22Rv1 (cell line): ENCODE data around the gene BUD13.

Experiments
- H3K27ac ChIP-seq: fragments of 450-650 bp; 2 replicates; pipeline ENCODE4 v1.5.1; 2017
- ZFX ChIP-seq: fragments of 450-650 bp; IDR thresholded peaks from 2 replicates; pipeline ENCODE4 v1.6.1; 2017; ENCODE audit warnings: antibody characterized with exemption, borderline replicate concordance
- TF ChIP-seq, protein P1 (sequence below): fragments of 450-650 bp; IDR thresholded peaks from 2 replicates; pipeline ENCODE4 v1.5.1; 2017; ENCODE audit warnings: mild to moderate bottlenecking

BUD13 gene

DNA sequence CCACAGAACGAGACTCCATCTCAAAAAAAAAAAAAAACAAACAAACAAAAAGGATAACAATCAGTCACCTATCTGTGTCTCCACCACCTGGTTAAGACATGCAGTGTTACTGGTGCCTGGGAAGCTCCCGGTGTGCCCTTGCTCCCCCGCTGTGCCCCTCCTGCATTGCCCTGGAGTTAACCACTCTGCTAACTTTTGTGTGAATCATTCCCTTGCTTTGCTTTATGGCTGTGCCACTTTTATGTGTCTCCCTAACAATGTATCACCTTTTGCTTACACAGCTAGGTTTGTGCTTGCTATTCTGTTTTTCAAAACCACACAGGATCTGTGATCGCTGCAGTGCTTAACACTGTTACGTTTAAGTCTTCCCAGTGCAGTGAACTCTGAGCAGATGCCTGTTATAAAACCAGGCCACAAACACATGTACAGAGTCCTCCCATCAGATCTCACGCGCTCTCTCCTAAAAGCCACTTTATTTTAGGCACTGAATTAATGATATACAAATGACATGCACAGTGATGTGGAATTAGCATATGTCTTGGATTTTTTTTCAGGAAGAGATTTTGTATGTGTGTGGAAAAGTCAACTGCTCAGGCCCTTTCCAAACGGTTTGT lies 69.9 kb downstream of the BUD13 start:
- TF ChIP-seq, protein P1, sequence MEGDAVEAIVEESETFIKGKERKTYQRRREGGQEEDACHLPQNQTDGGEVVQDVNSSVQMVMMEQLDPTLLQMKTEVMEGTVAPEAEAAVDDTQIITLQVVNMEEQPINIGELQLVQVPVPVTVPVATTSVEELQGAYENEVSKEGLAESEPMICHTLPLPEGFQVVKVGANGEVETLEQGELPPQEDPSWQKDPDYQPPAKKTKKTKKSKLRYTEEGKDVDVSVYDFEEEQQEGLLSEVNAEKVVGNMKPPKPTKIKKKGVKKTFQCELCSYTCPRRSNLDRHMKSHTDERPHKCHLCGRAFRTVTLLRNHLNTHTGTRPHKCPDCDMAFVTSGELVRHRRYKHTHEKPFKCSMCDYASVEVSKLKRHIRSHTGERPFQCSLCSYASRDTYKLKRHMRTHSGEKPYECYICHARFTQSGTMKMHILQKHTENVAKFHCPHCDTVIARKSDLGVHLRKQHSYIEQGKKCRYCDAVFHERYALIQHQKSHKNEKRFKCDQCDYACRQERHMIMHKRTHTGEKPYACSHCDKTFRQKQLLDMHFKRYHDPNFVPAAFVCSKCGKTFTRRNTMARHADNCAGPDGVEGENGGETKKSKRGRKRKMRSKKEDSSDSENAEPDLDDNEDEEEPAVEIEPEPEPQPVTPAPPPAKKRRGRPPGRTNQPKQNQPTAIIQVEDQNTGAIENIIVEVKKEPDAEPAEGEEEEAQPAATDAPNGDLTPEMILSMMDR, result no peak
- no peak for TF ChIP-seq ZFX
- no peak overlapping the region for H3K27ac ChIP-seq

DNA sequence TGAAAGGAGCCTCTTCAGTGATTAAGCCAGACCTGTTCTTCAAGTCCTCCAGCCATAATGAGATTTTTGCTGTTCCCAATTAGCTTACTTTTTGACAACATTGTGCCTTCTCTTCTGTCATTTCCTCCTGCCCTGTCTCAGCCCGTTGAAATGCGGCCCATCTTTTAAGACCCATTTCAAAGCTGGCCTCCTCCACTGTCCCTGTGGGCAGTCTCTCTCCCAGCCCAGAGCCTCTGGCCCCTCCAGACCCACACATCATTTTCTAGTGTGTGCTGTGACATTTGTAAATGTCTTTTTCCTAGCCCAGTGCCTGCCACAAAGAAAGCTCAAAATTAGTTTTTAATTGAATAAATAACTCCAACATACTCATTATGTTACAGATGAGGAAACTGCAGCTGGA lies 70.9 kb downstream of the BUD13 start:
- H3K27ac ChIP-seq, result no peak overlapping the region
- TF ChIP-seq, protein P1, result no peak
- no peak for TF ChIP-seq ZFX

DNA sequence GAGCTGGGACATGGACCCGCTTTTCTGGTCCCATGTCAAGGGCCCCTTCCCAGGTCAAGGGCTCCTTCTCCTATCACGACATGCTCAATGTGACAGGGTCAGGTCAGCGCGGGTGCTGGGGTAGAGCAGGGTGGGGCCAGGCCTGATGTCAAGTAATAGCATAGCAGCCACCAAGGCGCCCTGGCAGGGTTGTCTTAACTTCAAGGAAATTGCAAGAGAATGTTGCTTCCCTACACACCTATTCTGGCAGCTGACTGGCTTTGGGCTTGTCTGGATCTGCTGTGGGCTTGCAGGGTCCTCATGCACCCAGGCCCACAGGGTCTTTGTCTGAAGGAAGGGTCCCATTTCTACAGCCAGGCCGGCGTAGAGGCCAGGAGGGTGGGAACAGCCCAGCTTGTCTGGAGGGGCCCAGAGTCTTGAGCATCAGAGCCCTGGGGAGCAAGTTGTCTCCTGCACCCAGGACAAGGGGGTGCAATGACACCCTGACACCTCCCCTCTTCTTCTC lies 71.4 kb downstream of the BUD13 start:
- TF ChIP-seq ZFX, result no peak
- TF ChIP-seq, protein P1, result no peak
- H3K27ac ChIP-seq, result no peak overlapping the region

DNA sequence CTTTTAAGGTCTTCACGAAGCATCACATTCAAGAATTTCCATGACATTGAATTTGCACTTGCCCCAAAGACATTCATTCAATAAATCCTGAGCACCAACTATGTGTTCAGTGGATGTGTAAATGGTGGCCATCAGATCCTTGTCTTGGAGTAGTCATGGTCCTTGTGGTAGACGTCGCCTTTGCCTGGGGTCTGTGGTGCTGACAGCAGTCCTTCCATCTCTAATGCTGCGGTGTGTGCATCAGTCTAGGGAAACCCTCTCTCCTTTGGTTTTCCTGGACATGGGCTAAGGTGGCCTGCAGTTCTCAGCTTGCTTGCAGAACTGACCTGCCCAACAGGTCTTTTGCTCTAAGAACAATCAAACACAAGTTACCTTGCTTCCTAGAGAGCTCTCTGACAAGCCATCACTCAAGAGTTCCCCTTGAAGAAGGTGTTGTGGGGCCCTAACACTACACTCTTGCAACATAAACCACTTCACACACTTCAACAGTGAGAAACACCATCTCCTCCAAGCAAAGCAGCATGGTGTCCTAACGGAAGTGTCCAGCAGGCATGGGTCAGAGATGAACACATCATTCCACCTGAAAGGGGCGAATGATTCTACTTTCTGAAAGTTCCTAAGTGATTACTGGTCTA lies 72.1 kb downstream of the BUD13 start:
- TF ChIP-seq ZFX, result no peak
- TF ChIP-seq, protein P1, result no peak
- H3K27ac ChIP-seq, result no peak overlapping the region
